Natural killer cell (primary cell): Measurements from ENCODE around the gene C2CD4D. TPM values are rescaled to one million over a fixed set of nuclear protein-coding genes. Genes with fewer than 3 reads are reported as not detected.

ENCODE experiments used
- ATAC-seq, 3 donors: fragments of 150-1000 bp in 2 of 3; fragments of 200-7000 bp in 1 of 3; cut with Tn5 transposase; 1 replicate in 1 of 3; 2 replicates in 2 of 3; pipeline ENCODE4 v1.10.0; 2021; ENCODE audit warnings: mild to moderate bottlenecking in 2 of 3, moderate library complexity in 2 of 3
- DNase-seq, 2 donors: peaks; one replicate each; pipeline versions ENCODE4 v3.0.0 to v3.0.0-alpha.2; 2013 to 2021; ENCODE audit warnings: mixed read lengths in 1 of 2
- H3K27ac ChIP-seq: one replicate; pipeline ENCODE4 v1.5.1; 2013; ENCODE audit warnings: mild to moderate bottlenecking, low read length
- H3K27me3 ChIP-seq: one replicate; pipeline ENCODE4 v1.6.1; 2013; ENCODE audit warnings: low read length; ENCODE audit not compliant: control insufficient read depth, insufficient read depth
- H3K36me3 ChIP-seq: one replicate; pipeline ENCODE4 v1.6.1; 2013; ENCODE audit warnings: low read length; ENCODE audit not compliant: control insufficient read depth, insufficient read depth
- H3K4me1 ChIP-seq: one replicate; pipeline ENCODE4 v1.6.1; 2013; ENCODE audit warnings: low read length; ENCODE audit not compliant: control insufficient read depth, insufficient read depth
- H3K4me3 ChIP-seq: one replicate; pipeline ENCODE4 v1.5.1; 2013; ENCODE audit warnings: low read length
- H3K9me3 ChIP-seq: one replicate; pipeline ENCODE4 v1.6.1; 2013; ENCODE audit warnings: low read length; ENCODE audit not compliant: control insufficient read depth, insufficient read depth
- H3K27ac Mint-ChIP-seq, 2 donors: one replicate each; pipeline ENCODE4 v1.8.0; 2022; ENCODE audit warnings: mild to moderate bottlenecking in 2 of 2, mixed read lengths in 2 of 2, moderate library complexity in 1 of 2
- H3K27me3 Mint-ChIP-seq, 2 donors: one replicate each; pipeline ENCODE4 v1.8.0; 2022; ENCODE audit warnings: low read depth in 2 of 2, mixed read lengths in 2 of 2
- H3K36me3 Mint-ChIP-seq: one replicate; pipeline ENCODE4 v1.8.0; 2022; ENCODE audit warnings: mixed read lengths
- H3K4me1 Mint-ChIP-seq, 2 donors: one replicate each; pipeline ENCODE4 v1.8.0; 2022; ENCODE audit warnings: mixed read lengths in 2 of 2
- H3K4me3 Mint-ChIP-seq: one replicate; pipeline ENCODE4 v1.8.0; 2022; ENCODE audit warnings: mild to moderate bottlenecking, moderate library complexity, mixed read lengths
- H3K9me3 Mint-ChIP-seq, 2 donors: one replicate each; pipeline ENCODE4 v1.8.0; 2022; ENCODE audit warnings: mixed read lengths in 2 of 2
- CTCF ChIP-seq: fragments of 200-600 bp; IDR thresholded peaks from one replicate; pipeline ENCODE4 v1.8.0; 2022; ENCODE audit warnings: antibody characterized with exemption
- WGBS: methylation state at CpG from one replicate; pipeline ENCODE4 v1.1.7; 2013; ENCODE audit warnings: missing lambda C conversion rate; ENCODE audit not compliant: insufficient coverage; 5-methylcytosine and 5-hydroxymethylcytosine counted together
- intact Hi-C: fragments of 100-400 bp; cut with micrococcal nuclease; formaldehyde crosslinking; loops from one replicate; pipeline ENCODE4 v1.14.2; 2022
- total RNA-seq, 4 donors: library from RNA; stranded (reverse); fragments of 120-200 nt in 1 of 4; gene quantifications; one replicate each; pipeline versions ENCODE4 v1.2.3 to v1.2.4, GENCODE V29; 2013 to 2022

Gene C2CD4D
- total RNA-seq, 3 donors from 2014 or later (not counting 1 experiment from before 2014, with no cell fraction given) = 0.20 to 0.24 TPM; not detected in 1

- no peak within 1 kb of the TSS for H3K4me3 ChIP-seq
- H3K27me3 ChIP-seq = no peaks in the 10 kb centered on the region
- Mint-ChIP-seq H3K36me3 (no peaks in the 10 kb centered on the region), H3K4me1 (no peaks in the 10 kb centered on the region), H3K27ac (no peak within 1 kb of the TSS), H3K27me3 (peaks cover 9 to 12% of the 10 kb centered on the region in 2 donors), H3K9me3 (no peaks in the 10 kb centered on the region), H3K4me3 (no peak within 1 kb of the TSS)
- DNase-seq = no peak
- no peaks in the 10 kb centered on the region for H3K36me3 ChIP-seq
- intact Hi-C loops = no loop called here
- no peak for TF ChIP-seq CTCF
- ATAC-seq = no peak
- WGBS = 79% methylated on average over 5 of the region's 5 CpGs
- no peaks in the 10 kb centered on the region for H3K4me1 ChIP-seq
- no peaks in the 10 kb centered on the region for H3K9me3 ChIP-seq
- no peak within 1 kb of the TSS for H3K27ac ChIP-seq
Observed at GRCh38 chr1:151853411-151853943, 13.9 kb upstream of the C2CD4D start, which contains the start of gene THEM5. THEM5 (minus strand) TSS chr1:151853712; CDS start chr1:151853565, 147 bp downstream.

- Mint-ChIP-seq H3K36me3 (no peaks in the 10 kb centered on the region), H3K9me3 (no peaks in the 10 kb centered on the region), H3K27ac (no peak overlapping the region), H3K27me3 (peaks cover 9 to 12% of the 10 kb centered on the region in 2 donors), H3K4me3 (no peak overlapping the region), H3K4me1 (no peaks in the 10 kb centered on the region)
- Histone ChIP-seq H3K9me3 (no peaks in the 10 kb centered on the region), H3K27ac (no peak overlapping the region), H3K4me3 (no peak overlapping the region), H3K4me1 (no peaks in the 10 kb centered on the region), H3K36me3 (no peaks in the 10 kb centered on the region), H3K27me3 (no peaks in the 10 kb centered on the region)
- no peak for TF ChIP-seq CTCF
- no peak for DNase-seq
- intact Hi-C loops = no loop called here
- WGBS = 95% methylated on average over 4 of the region's 4 CpGs
- ATAC-seq = no peak
Observed at GRCh38 chr1:151852733-151853132, 13.1 kb upstream of the C2CD4D start.

GRCh38 chr1:151851886-151852285, 12.3 kb upstream of the C2CD4D start:
- Histone ChIP-seq H3K4me1 (no peaks in the 10 kb centered on the region), H3K27ac (no peak overlapping the region), H3K27me3 (no peaks in the 10 kb centered on the region), H3K36me3 (no peaks in the 10 kb centered on the region), H3K4me3 (no peak overlapping the region), H3K9me3 (no peaks in the 10 kb centered on the region)
- Mint-ChIP-seq H3K9me3 (no peaks in the 10 kb centered on the region), H3K27ac (peak overlapping the region in 1 of 2 donors; percentile 47), H3K4me1 (no peaks in the 10 kb centered on the region), H3K36me3 (no peaks in the 10 kb centered on the region), H3K4me3 (no peak overlapping the region), H3K27me3 (peaks cover 9 to 12% of the 10 kb centered on the region in 2 donors)
- intact Hi-C loops = no loop called here
- no peak for DNase-seq
- TF ChIP-seq CTCF = no peak
- WGBS = 92% methylated on average over 8 of the region's 8 CpGs
- no peak for ATAC-seq

GRCh38 chr1:151849871-151850270, 10.3 kb upstream of the C2CD4D start:
- TF ChIP-seq CTCF = no peak
- Mint-ChIP-seq H3K27me3 (peaks cover 14 to 21% of the 10 kb centered on the region in 2 donors), H3K27ac (no peak overlapping the region), H3K36me3 (no peaks in the 10 kb centered on the region), H3K4me1 (no peaks in the 10 kb centered on the region), H3K4me3 (no peak overlapping the region), H3K9me3 (no peaks in the 10 kb centered on the region)
- H3K27ac ChIP-seq = no peak overlapping the region
- no peaks in the 10 kb centered on the region for H3K4me1 ChIP-seq
- no peaks in the 10 kb centered on the region for H3K9me3 ChIP-seq
- DNase-seq (no peak), ATAC-seq (no peak)
- no peaks in the 10 kb centered on the region for H3K27me3 ChIP-seq
- no peak overlapping the region for H3K4me3 ChIP-seq
- H3K36me3 ChIP-seq = no peaks in the 10 kb centered on the region
- intact Hi-C loops = no loop called here
